Activated CD4-positive, alpha-beta T cell treated with anti-CD3 and anti-CD28 coated beads, Interleukin-2, amount 50 U/mL, for 48 hours (primary cell): ENCODE data around the gene CERS6.
"Not testable (repeated sequence)": the region's sequence is repeated elsewhere in the genome, so short reads cannot be mapped to it uniquely, and the experiment has no call there.

Experiments
- DNase-seq, 2 experiments: peaks; one replicate each; pipeline ENCODE4 v3.0.0-alpha.2; 2020

The CERS6 gene

GRCh38 chr2:168502852-168503251 lies 46.8 kb downstream of the CERS6 start:
- DNase-seq = not testable (repeated sequence)

- DNase-seq = no peak
These were observed 47.8 kb downstream of the CERS6 start for GRCh38 chr2:168503901-168504300.

- DNase-seq = no peak
These were observed 48.3 kb downstream of the CERS6 start for GRCh38 chr2:168504323-168504722.

DNA sequence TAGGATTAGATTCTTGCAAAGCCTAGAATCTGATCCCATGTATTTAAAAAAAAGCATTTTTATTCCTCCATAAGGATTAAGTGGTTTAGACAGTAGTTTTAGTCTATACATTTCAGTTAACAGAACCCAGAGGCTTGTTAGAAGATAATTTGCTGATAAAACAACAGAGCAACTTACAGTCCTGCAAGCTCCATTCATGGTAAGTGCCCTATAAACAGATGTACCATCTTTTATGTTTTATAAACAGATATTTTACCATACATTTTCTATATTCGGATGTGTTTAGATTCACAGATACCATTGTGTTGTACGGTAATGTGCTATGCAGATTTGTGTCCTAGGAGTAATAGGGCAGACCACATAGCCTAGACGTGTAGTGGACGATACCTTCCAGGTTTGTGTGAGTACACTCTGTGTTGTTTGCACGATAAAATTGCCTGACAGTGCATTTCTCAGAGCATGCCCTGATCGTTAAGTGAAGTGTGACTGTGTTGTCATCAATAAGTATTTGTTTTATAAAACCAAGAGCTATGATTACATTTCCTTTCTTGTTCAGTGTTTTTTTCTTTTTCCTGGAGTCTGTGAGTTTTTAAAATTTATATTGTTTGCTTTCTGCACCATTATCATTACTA lies 54.2 kb downstream of the CERS6 start:
- DNase-seq = no peak

- DNase-seq = no peak
These were observed 58.6 kb downstream of the CERS6 start for GRCh38 chr2:168514692-168515091.

- no peak for DNase-seq
These were observed 59.4 kb downstream of the CERS6 start for GRCh38 chr2:168515502-168515901.

GRCh38 chr2:168517816-168518215 lies 61.7 kb downstream of the CERS6 start:
- DNase-seq = no peak

DNA sequence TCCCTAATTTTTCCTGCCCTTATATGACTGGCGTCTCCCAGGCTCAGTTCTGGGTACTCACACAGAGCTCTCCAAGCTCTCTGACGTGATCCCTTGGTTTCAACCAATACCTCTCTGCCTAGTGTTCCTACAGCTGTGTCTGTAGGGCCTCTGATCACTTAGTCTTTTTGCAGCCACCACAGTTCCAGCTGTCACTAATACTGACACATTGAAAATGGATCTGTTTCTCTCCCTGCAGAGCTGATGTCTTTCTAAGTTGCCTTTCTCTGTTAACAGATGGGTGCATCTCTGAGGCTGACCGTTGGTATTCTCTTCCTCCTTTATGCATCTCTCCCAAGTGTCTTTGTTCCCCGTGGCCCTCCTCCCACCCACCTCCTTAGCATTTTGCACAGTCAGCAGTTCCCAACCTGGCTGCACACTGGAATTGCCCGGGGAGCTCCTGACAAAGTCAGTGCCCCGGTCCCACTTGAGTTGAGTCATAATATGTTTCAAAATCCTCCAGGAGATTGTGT lies 62.5 kb downstream of the CERS6 start:
- DNase-seq = no peak

DNA sequence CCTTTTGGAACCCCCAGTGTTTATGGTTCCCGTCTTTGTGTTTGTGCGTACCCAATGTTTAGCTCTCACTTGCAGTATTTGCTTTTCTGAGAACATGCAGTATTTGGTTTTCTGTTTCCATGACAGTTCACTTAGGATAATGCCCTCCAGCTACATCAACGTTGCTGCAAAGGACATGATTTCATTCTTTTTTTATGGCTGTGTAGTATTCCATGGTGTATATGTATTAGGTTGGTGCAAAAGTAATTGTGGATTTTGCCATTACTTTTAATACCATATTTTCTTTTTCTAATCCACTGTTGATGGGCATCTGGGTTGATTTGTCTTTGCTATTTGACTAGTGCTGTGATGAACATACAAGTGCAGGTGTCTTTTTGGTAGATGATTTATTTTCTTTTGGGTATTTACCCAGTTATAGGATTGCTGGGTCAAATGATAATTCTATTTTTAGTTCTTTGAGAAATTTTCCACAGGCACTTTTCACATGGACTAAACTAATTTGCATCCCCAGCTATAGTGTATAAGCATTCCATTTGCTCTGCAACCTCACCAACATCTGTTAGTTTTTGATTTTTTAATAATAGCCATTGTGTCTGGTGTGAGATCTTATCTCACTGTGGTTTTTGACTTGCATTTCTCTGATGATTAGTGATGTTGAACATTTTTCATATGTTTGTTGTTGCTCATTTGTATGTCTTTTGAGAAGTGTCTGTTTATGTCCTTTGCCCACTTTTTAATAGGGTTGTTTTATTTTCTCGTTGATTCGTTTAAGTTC lies 63.6 kb downstream of the CERS6 start:
- no peak for DNase-seq

GRCh38 chr2:168521053-168521741 lies 65.1 kb downstream of the CERS6 start:
- DNase-seq = no peak

DNA sequence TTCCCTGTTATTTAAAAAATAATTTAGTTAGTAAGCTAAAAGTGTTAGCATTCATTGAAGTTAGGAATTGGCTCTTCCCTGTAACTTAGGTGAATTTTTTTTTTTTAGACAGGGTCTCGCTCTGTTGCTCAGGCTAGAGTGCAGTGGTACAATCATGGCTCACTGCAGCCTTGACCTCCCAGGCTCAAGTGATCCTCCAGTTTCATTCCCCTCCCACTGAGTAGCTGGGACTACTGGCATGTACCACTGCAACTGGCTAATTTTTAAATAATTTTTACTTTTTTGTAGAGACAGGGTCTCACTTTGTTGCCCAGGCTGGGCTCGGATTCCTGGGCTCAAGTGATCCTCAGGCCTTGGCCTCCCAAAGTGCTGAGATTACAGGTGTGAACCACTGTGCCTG lies 66.4 kb downstream of the CERS6 start:
- no peak for DNase-seq

DNA sequence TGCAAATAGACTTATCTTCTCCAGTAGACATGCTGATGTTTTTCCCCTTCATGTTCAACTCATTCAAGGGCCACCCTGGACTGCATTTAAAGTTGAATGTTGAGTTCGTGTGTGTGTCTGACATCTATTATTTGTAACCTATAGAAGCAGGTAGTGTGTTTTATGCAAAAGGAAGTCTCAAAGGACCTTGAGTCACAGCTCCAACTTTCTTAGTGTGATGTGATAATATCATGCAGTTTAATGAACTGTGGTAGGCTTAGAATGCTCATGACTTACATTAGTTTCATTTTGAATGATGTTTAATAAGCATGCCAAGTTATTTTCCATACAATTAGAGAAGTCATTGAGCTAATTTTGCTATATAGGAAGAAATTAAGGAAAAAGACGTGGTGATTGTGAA lies 67.9 kb downstream of the CERS6 start:
- DNase-seq = no peak

DNA sequence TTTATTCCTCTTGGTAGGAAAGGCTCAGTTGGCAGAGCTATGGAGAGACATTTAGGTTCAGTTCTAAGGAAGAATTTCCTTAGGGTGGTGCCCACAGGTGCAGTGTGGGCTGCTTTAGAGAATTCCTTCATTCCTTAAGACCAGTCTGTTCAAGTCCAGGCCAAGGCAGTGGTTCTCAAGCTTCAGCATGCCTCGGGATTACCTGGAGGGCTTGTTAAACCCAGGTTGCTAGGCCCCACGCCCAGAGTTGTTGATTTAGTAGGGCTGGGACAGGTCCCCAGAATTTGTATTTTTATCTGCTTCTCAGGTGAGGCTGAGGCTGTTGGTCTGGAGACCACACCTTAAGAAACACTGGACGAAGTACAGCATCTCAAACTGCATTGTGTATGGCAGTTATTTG lies 68.9 kb downstream of the CERS6 start:
- DNase-seq = no peak

GRCh38 chr2:168525716-168526446 lies 69.8 kb downstream of the CERS6 start:
- no peak for DNase-seq

DNA sequence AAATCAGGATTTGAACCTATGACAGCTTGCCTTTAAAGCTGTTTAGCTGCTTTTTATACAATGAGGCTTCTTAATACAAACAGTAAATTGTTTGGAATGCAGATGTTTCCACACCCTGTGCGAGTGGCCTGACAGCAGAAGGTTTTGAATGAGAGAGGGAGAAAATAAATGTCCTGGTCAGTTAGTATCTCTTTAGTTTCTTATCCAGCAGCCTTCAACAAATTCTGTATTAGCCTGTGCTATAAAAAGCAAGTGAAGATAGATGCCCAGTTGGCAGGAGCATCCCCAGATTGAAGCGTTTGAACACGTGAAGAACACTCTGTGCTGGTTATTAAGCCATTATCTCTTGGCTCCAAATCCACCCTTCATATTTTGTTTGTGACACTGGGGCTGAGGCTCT lies 70.6 kb downstream of the CERS6 start:
- no peak for DNase-seq

DNA sequence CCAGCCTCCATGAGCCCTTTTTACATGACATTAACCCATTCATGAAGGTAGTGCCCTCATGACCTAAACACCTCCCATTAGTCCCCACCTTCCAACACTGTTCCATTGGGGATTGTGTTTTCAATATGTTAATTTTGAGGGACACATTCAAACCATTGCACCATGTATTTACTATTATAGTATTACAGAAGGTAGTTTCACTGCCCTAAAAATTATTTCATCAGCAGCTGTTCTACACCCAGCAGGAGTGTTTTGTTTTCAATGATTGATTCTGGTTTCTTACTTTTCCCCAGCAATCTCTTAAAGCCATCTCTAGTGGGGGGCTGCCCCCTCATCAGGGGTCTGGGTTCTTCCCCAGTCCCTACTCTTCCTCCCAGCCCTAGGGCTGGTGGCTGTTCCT lies 71.9 kb downstream of the CERS6 start:
- no peak for DNase-seq

GRCh38 chr2:168528469-168528868 lies 72.4 kb downstream of the CERS6 start:
- no peak for DNase-seq

- DNase-seq = no peak
These were observed 73.2 kb downstream of the CERS6 start for GRCh38 chr2:168529054-168529833.

DNA sequence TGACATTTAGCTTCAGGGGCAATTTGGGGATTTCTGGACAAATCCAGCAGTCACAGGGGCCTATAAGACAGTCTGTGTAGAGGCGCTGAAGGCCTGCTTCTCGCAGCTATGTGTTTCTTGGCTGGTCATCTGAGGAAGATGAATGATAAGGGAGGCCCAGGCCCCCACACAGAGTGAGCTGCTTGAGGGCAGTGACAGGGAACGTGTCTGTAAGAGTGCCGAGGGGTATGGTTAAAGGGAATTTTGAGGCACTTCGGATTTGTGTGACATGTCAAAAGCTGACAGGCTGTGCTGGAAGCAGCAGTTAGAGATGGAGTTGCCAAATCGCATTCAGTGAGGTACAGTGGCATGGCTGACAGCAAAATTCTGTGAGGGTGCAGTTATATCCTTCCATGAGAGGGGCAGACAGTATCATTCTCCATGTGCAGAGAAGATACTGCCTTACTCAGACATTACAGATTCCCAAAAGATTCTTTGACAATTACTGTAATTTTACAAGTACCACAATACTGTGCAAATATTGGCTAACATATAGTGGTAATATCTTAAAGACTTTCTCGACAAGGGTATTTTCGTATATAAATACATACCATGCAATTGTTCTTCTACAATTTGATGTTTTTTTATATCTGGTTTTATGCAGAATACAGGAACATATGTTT lies 74.0 kb downstream of the CERS6 start:
- DNase-seq = no peak

- no peak for DNase-seq
These were observed 75.0 kb downstream of the CERS6 start for GRCh38 chr2:168530982-168531622.

GRCh38 chr2:168534926-168535325 lies 78.9 kb downstream of the CERS6 start:
- no peak for DNase-seq
